Measurements from ENCODE around the gene TRAPPC1.

- no peak for TF ChIP-seq POLR2AphosphoS5 (IDR thresholded peaks at IDR 0.05)
- TF ChIP-seq, protein P1, sequence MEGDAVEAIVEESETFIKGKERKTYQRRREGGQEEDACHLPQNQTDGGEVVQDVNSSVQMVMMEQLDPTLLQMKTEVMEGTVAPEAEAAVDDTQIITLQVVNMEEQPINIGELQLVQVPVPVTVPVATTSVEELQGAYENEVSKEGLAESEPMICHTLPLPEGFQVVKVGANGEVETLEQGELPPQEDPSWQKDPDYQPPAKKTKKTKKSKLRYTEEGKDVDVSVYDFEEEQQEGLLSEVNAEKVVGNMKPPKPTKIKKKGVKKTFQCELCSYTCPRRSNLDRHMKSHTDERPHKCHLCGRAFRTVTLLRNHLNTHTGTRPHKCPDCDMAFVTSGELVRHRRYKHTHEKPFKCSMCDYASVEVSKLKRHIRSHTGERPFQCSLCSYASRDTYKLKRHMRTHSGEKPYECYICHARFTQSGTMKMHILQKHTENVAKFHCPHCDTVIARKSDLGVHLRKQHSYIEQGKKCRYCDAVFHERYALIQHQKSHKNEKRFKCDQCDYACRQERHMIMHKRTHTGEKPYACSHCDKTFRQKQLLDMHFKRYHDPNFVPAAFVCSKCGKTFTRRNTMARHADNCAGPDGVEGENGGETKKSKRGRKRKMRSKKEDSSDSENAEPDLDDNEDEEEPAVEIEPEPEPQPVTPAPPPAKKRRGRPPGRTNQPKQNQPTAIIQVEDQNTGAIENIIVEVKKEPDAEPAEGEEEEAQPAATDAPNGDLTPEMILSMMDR (IDR thresholded peaks at IDR 0.05) = no peak
Observed at GRCh38 chr17:7943291-7943690, 11.5 kb upstream of the TRAPPC1 start.

All from stomach (tissue), 4 donors.